ENCODE results near the gene DGKG. TPM values are rescaled to one million over a fixed set of nuclear protein-coding genes. Genes with fewer than 3 reads are reported as not detected.

The DGKG gene
- total RNA-seq, 1 donor from 2014 or later, result 0.54 TPM

DNA sequence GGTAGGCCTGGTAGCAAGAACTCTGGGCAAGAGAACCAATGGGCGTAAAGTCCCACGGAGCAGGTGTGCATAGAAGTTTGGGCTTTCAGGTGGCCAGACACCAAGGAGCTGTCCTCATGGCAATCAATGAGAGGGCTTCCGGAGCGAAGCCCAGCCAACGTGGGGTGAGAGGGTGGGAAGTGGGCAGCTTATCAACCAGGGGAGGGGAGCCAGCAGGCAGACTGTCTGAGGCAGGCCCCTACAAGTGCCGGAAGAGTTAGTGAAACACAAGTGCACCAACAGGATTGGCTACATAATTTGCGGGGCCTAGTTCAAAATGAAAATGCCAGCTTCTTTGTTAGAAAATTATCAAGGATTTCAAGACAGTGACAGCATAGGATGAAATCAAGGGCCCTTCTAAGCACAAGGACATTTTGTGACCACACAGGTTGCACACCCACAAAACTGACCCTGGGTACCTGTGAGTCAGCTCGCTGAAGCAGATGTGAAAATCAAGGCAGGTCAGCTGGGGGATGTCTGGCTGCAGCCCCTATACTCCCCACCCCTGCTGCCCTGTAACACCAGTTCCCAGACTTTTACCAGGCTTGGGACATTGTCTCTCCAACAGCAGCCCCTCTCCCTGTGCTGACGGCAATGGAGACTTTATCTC, 151.1 kb downstream of the DGKG start:
- no peak overlapping the region for H3K4me3 Mint-ChIP-seq (ENCODE audit: unreplicated experiment)
- H3K27me3 Mint-ChIP-seq (ENCODE audit: unreplicated experiment), result peaks cover 12% of the 10 kb centered on the region
- H3K27ac Mint-ChIP-seq (ENCODE audit: unreplicated experiment), result no peak overlapping the region
- peaks cover 24% of the 10 kb centered on the region for H3K4me1 Mint-ChIP-seq (ENCODE audit: unreplicated experiment)
- DNase-seq (ENCODE audit: low spot score), result no peak
- no peak for TF ChIP-seq CTCF (IDR thresholded peaks at IDR 0.05; ENCODE audit: unreplicated experiment)
- peaks cover 4% of the 10 kb centered on the region for H3K36me3 Mint-ChIP-seq (ENCODE audit: low read depth, unreplicated experiment)
- H3K9me3 Mint-ChIP-seq (ENCODE audit: unreplicated experiment), result no peaks in the 10 kb centered on the region

- no peak for DNase-seq (ENCODE audit: low spot score)
- Mint-ChIP-seq H3K9me3 (ENCODE audit: unreplicated experiment) (no peaks in the 10 kb centered on the region), H3K4me1 (ENCODE audit: unreplicated experiment) (peaks cover 21% of the 10 kb centered on the region), H3K27me3 (ENCODE audit: unreplicated experiment) (peaks cover 12% of the 10 kb centered on the region), H3K27ac (ENCODE audit: unreplicated experiment) (no peak overlapping the region), H3K4me3 (ENCODE audit: unreplicated experiment) (no peak overlapping the region), H3K36me3 (ENCODE audit: low read depth, unreplicated experiment) (peaks cover 4% of the 10 kb centered on the region)
- TF ChIP-seq CTCF (IDR thresholded peaks at IDR 0.05; ENCODE audit: unreplicated experiment), result no peak
These were observed 152.0 kb downstream of the DGKG start for GRCh38 chr3:186209810-186210752.

- Mint-ChIP-seq H3K9me3 (ENCODE audit: unreplicated experiment) (no peaks in the 10 kb centered on the region), H3K27ac (ENCODE audit: unreplicated experiment) (no peak overlapping the region), H3K4me1 (ENCODE audit: unreplicated experiment) (peaks cover 21% of the 10 kb centered on the region), H3K27me3 (ENCODE audit: unreplicated experiment) (peaks cover 12% of the 10 kb centered on the region), H3K36me3 (ENCODE audit: low read depth, unreplicated experiment) (peaks cover 4% of the 10 kb centered on the region), H3K4me3 (ENCODE audit: unreplicated experiment) (no peak overlapping the region)
- DNase-seq (ENCODE audit: low spot score), result no peak
- no peak for TF ChIP-seq CTCF (IDR thresholded peaks at IDR 0.05; ENCODE audit: unreplicated experiment)
These were observed 153.6 kb downstream of the DGKG start for GRCh38 chr3:186208296-186208989.

DNA sequence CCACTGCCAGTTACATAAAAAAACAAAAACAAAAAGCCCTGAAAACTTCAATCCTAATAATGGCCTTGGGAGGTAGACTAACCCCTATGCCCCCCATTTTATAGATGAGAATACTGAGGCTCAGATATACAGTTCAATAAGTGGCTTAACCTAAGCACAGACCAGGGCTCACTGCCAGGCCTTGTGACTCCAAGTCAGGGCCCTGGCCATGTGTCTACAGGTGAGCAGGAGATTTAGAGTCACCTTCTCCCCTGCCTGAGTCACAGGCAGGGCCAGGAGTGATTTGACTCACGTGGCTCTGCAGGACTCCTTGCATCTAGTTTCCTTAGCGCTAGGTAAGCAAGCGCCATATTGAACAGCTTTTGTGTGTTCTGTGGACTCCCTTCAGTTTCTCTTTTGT, 154.5 kb downstream of the DGKG start:
- DNase-seq (ENCODE audit: low spot score), result no peak
- Mint-ChIP-seq H3K36me3 (ENCODE audit: low read depth, unreplicated experiment) (peaks cover 4% of the 10 kb centered on the region), H3K27ac (ENCODE audit: unreplicated experiment) (no peak overlapping the region), H3K27me3 (ENCODE audit: unreplicated experiment) (peaks cover 12% of the 10 kb centered on the region), H3K4me3 (ENCODE audit: unreplicated experiment) (no peak overlapping the region), H3K9me3 (ENCODE audit: unreplicated experiment) (no peaks in the 10 kb centered on the region), H3K4me1 (ENCODE audit: unreplicated experiment) (peaks cover 21% of the 10 kb centered on the region)
- TF ChIP-seq CTCF (IDR thresholded peaks at IDR 0.05; ENCODE audit: unreplicated experiment), result no peak

All from endothelial cell (in vitro differentiated cells).